Hepatocyte (in vitro differentiated cells): ENCODE data around the gene CTBP2.

Experiments
- CTCF ChIP-seq: fragments of 200-600 bp; sonication (generic); IDR thresholded peaks from 2 replicates; pipeline ENCODE4 v1.5.1; 2016; ENCODE audit warnings: antibody characterized with exemption, mild to moderate bottlenecking; ENCODE audit not compliant: poor library complexity
- EZH2phosphoT487 ChIP-seq: fragments of 200-600 bp; sonication (generic); IDR thresholded peaks from one replicate; pipeline ENCODE4 v1.6.1; 2018; ENCODE audit warnings: antibody characterized with exemption, mild to moderate bottlenecking, low read depth, moderate library complexity; ENCODE audit not compliant: unreplicated experiment, severe bottlenecking

- TF ChIP-seq CTCF (no peak), EZH2phosphoT487 (no peak)
Observed at GRCh38 chr10:124989526-124989925, 170.8 kb downstream of the CTBP2 start.
